ENCODE measurements around the gene HINFP.

GRCh38 chr11:119087123-119087522, 34.3 kb upstream of the HINFP start:
- TF ChIP-seq POLR2A (IDR thresholded peaks at IDR 0.05) (no peak), CTCF (IDR thresholded peaks at IDR 0.05) (no peak)
